Thyroid gland (tissue), 4 donors: ENCODE data around the gene RABL3.

Experiments
- POLR2A ChIP-seq, 2 donors: fragments of 450-650 bp; IDR thresholded peaks; one replicate each; pipeline ENCODE4 v1.6.1; 2017; ENCODE audit warnings: antibody characterized with exemption in 2 of 2, mild to moderate bottlenecking in 2 of 2, moderate library complexity in 1 of 2
- TF ChIP-seq, protein P1 (sequence below), 6 experiments: fragments of 200-600 bp in 3 of 6; fragments of 450-650 bp in 3 of 6; sonication (generic) in 3 of 6; IDR thresholded peaks; one replicate each; pipeline ENCODE4 v1.5.1; 2016 to 2019; ENCODE audit warnings: antibody characterized with exemption in 6 of 6, mild to moderate bottlenecking in 2 of 6, inconsistent platforms in 1 of 6, moderate library complexity in 1 of 6

DNA sequence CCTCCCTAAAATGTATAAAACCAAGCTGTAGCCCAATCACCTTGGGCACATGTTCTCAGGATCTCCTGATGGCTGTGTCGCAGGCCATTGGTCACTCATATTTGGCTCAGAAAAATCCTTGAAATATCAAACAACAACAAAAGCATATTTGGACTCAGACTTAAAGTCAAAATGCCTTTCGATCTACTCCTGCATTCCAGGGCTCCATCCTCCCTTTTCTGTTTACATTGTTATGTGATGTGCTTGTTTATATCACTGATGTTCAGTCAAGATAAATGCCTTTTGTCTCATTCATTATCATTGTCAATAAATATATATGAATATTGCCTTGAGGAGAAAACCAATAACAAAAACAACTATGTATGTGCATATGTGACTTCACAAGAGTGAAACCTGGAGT, 92.0 kb downstream of the RABL3 start:
- TF ChIP-seq, protein P1, sequence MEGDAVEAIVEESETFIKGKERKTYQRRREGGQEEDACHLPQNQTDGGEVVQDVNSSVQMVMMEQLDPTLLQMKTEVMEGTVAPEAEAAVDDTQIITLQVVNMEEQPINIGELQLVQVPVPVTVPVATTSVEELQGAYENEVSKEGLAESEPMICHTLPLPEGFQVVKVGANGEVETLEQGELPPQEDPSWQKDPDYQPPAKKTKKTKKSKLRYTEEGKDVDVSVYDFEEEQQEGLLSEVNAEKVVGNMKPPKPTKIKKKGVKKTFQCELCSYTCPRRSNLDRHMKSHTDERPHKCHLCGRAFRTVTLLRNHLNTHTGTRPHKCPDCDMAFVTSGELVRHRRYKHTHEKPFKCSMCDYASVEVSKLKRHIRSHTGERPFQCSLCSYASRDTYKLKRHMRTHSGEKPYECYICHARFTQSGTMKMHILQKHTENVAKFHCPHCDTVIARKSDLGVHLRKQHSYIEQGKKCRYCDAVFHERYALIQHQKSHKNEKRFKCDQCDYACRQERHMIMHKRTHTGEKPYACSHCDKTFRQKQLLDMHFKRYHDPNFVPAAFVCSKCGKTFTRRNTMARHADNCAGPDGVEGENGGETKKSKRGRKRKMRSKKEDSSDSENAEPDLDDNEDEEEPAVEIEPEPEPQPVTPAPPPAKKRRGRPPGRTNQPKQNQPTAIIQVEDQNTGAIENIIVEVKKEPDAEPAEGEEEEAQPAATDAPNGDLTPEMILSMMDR (IDR thresholded peaks at IDR 0.05): no peak
- TF ChIP-seq POLR2A (IDR thresholded peaks at IDR 0.05): no peak
